Panc1 (cell line): Measurements from ENCODE around the gene GOLGA6A. TPM values are rescaled to one million over a fixed set of nuclear protein-coding genes. Genes with fewer than 3 reads are reported as not detected.

Experiments used
- ATAC-seq: fragments of 200-7000 bp; cut with Tn5 transposase; 2 replicates; pipeline ENCODE4 v1.9.1; 2020; ENCODE audit warnings: mild to moderate bottlenecking, moderate library complexity
- BruUV-seq: library from RNA; stranded (reverse); fragments of 400-500 nt; replicated peaks from 2 replicates; lab custom pipeline; 2021; lab: Mats Ljungman, UMichigan
- CTCF ChIA-PET: fragments of 300-600 bp; sonication (Branson Sonifier 250); formaldehyde crosslinking; loops from one replicate; lab custom pipeline; 2022; ENCODE audit warnings: antibody characterized with exemption; lab: Charles Lee
- POLR2A ChIA-PET: fragments of 300-600 bp; sonication (Branson Sonifier 250); formaldehyde crosslinking; loops from one replicate; lab custom pipeline; 2022; ENCODE audit warnings: antibody characterized with exemption; lab: Charles Lee
- DNase-seq: peaks from one replicate; pipeline ENCODE4 v3.0.0-alpha.2; 2010; ENCODE audit warnings: low read depth, low spot score
- H3K27ac ChIP-seq: 2 replicates; pipeline ENCODE4 v1.5.1; 2011; ENCODE audit warnings: mild to moderate bottlenecking, low read length, inconsistent platforms
- H3K27me3 ChIP-seq: fragments of 200-500 bp; sonication (Bioruptor generic); 2 replicates; pipeline ENCODE4 v1.6.0; 2014; ENCODE audit warnings: low read length, inconsistent platforms; ENCODE audit not compliant: control insufficient read depth, insufficient read depth
- H3K36me3 ChIP-seq: fragments of 200-500 bp; sonication (Bioruptor generic); 2 replicates; pipeline ENCODE4 v1.5.1; 2014; ENCODE audit warnings: inconsistent platforms, mild to moderate bottlenecking, low read length, moderate library complexity; ENCODE audit not compliant: control insufficient read depth, insufficient read depth
- H3K4me1 ChIP-seq: 2 replicates; pipeline ENCODE4 v1.5.1; 2011; ENCODE audit warnings: inconsistent platforms, mild to moderate bottlenecking, low read length, moderate library complexity; ENCODE audit not compliant: control insufficient read depth, insufficient read depth
- H3K4me3 ChIP-seq, 2 experiments: 2 replicates each; pipeline ENCODE4 v1.5.1; 2011 to 2012; ENCODE audit warnings: low read depth in 2 of 2, low read length in 2 of 2, mild to moderate bottlenecking in 2 of 2, inconsistent platforms in 1 of 2, moderate library complexity in 1 of 2
- H3K9me3 ChIP-seq: fragments of 200-500 bp; sonication (Bioruptor generic); 2 replicates; pipeline ENCODE4 v1.5.1; 2014; ENCODE audit warnings: low read depth, mild to moderate bottlenecking, inconsistent platforms, low read length, moderate library complexity; ENCODE audit not compliant: control insufficient read depth, insufficient read depth
- POLR2AphosphoS5 ChIP-seq: IDR thresholded peaks from 2 replicates; pipeline ENCODE4 v1.6.1; 2012; ENCODE audit warnings: mild to moderate bottlenecking, low read depth, low read length, moderate library complexity
- REST ChIP-seq, 2 experiments: IDR thresholded peaks; 2 replicates each; pipeline ENCODE4 v1.6.1; 2011 to 2012; ENCODE audit warnings: low read depth in 2 of 2, control low read depth in 1 of 2, low read length in 1 of 2, mild to moderate bottlenecking in 1 of 2, moderate library complexity in 1 of 2; ENCODE audit not compliant: insufficient read depth in 1 of 2
- SIN3A ChIP-seq: IDR thresholded peaks from 2 replicates; pipeline ENCODE4 v1.6.1; 2012; ENCODE audit warnings: low read depth, mild to moderate bottlenecking, low read length, moderate library complexity, borderline replicate concordance; ENCODE audit not compliant: insufficient read depth
- TCF7L2 ChIP-seq: IDR thresholded peaks from 2 replicates; pipeline ENCODE4 v1.6.1; 2011; ENCODE audit warnings: mild to moderate bottlenecking, low read depth, low read length, inconsistent platforms
- in situ Hi-C: cut with HindIII; loops from 2 replicates; pipeline ENCODE4 v1.10.0; 2016; ENCODE audit warnings: low sequenced_read_pairs, low pct_unique_long_range_greater_than_20kb
- intact Hi-C: fragments of 100-400 bp; cut with micrococcal nuclease; formaldehyde crosslinking; loops from one replicate; pipeline ENCODE4 v1.10.0; 2022; ENCODE audit not compliant: unreplicated experiment
- total RNA-seq: library from RNA; stranded (reverse); gene quantifications from one replicate; pipeline ENCODE4 v1.2.1, GENCODE V29; 2021; ENCODE audit not compliant: unreplicated experiment
- TF ChIP-seq, protein P1 (sequence below): fragments of 450-650 bp; IDR thresholded peaks from 2 replicates; pipeline ENCODE4 v1.5.1; 2017; ENCODE audit warnings: mild to moderate bottlenecking

GOLGA6A gene
- total RNA-seq, 1 experiment from 2014 or later = 0.05 TPM

- ChIA-PET POLR2A (no interaction called here), CTCF (interaction anchor here (0.7 kb wide), 1 partner anchor 8 kb away, joined by 3 read pairs; no protein-coding TSS in a partner anchor)
- peaks cover 2% of the 10 kb centered on the region; the same call in 1 of the 2 replicates for H3K36me3 ChIP-seq
- TSS peak; percentile 4 for BruUV-seq
- no peak overlapping the region for H3K4me3 ChIP-seq
- H3K4me1 ChIP-seq = no peaks in the 10 kb centered on the region
- H3K27ac ChIP-seq = no peak overlapping the region
- ATAC-seq (no peak), DNase-seq (no peak)
- H3K27me3 ChIP-seq = no peaks in the 10 kb centered on the region
- TF ChIP-seq REST (IDR thresholded peaks at IDR 0.05; ENCODE audit: insufficient read depth in 1 of 2, low read depth in 2 of 2, low read length in 1 of 2) (no peak), SIN3A (no peak), TCF7L2 (no peak), POLR2AphosphoS5 (no peak)
- TF ChIP-seq, protein P1, sequence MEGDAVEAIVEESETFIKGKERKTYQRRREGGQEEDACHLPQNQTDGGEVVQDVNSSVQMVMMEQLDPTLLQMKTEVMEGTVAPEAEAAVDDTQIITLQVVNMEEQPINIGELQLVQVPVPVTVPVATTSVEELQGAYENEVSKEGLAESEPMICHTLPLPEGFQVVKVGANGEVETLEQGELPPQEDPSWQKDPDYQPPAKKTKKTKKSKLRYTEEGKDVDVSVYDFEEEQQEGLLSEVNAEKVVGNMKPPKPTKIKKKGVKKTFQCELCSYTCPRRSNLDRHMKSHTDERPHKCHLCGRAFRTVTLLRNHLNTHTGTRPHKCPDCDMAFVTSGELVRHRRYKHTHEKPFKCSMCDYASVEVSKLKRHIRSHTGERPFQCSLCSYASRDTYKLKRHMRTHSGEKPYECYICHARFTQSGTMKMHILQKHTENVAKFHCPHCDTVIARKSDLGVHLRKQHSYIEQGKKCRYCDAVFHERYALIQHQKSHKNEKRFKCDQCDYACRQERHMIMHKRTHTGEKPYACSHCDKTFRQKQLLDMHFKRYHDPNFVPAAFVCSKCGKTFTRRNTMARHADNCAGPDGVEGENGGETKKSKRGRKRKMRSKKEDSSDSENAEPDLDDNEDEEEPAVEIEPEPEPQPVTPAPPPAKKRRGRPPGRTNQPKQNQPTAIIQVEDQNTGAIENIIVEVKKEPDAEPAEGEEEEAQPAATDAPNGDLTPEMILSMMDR = no peak
- no peaks in the 10 kb centered on the region for H3K9me3 ChIP-seq
- in situ Hi-C loops = no loop called here
- intact Hi-C loops = no loop called here
Measured at GRCh38 chr15:74028646-74029045, 53.7 kb downstream of the GOLGA6A start.

DNA sequence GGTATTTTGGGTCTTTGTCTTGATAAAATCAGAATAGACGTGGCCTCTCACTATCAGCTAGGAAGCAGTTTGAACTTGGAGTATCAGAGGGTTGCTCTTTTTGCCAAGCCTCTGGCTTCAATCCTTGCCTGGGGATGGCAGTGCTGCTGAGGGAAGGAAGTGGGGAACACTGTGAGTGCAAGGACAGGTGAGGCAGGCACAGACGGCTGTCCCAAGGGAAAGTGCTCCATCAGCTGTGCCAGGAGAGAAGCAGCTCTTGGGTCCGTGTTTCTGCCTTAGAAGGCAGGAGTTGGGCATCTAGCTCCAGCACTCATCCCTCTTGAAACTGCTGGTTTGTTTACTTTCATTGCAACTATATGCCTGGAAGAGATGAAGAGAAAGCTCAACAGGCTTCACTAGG, 54.7 kb downstream of the GOLGA6A start:
- DNase-seq = no peak
- H3K9me3 ChIP-seq = no peaks in the 10 kb centered on the region
- CTCF ChIA-PET = interaction anchor here (0.7 kb wide), 1 partner anchor 9 kb away, joined by 3 read pairs; no protein-coding TSS in a partner anchor
- no peak overlapping the region for H3K27ac ChIP-seq
- H3K36me3 ChIP-seq = peaks cover 2% of the 10 kb centered on the region; the same call in 1 of the 2 replicates
- POLR2A ChIA-PET = no interaction called here
- no peaks in the 10 kb centered on the region for H3K27me3 ChIP-seq
- no peak overlapping the region for H3K4me3 ChIP-seq
- no peak for ATAC-seq
- no TSS peak for BruUV-seq
- intact Hi-C loops (no loop called here), in situ Hi-C loops (no loop called here)
- H3K4me1 ChIP-seq = no peaks in the 10 kb centered on the region
- TF ChIP-seq REST (IDR thresholded peaks at IDR 0.05; ENCODE audit: insufficient read depth in 1 of 2, low read depth in 2 of 2, low read length in 1 of 2) = no peak
- no peak for TF ChIP-seq SIN3A
